GM19035 (cell line): ENCODE data around the gene KCNJ6.
"Not testable (repeated sequence)": the region's sequence is repeated elsewhere in the genome, so short reads cannot be mapped to it uniquely, and the experiment has no call there.

ENCODE experiments used
- ATAC-seq: cut with Tn5 transposase; IDR thresholded peaks from one replicate; pipeline ENCODE4 v1.9.1; 2021; ENCODE audit not compliant: unreplicated experiment

Gene KCNJ6, protein sequence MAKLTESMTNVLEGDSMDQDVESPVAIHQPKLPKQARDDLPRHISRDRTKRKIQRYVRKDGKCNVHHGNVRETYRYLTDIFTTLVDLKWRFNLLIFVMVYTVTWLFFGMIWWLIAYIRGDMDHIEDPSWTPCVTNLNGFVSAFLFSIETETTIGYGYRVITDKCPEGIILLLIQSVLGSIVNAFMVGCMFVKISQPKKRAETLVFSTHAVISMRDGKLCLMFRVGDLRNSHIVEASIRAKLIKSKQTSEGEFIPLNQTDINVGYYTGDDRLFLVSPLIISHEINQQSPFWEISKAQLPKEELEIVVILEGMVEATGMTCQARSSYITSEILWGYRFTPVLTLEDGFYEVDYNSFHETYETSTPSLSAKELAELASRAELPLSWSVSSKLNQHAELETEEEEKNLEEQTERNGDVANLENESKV

GRCh38 chr21:37916310-37917051 is at the start of gene KCNJ6:
Gene KCNJ6, minus strand, starts transcription at chr21:37916457. Its CDS starts 75,775 bp downstream, at chr21:37840682.
- ATAC-seq = no peak

- no peak for ATAC-seq
These were observed 49.0 kb upstream of the KCNJ6 start for GRCh38 chr21:37965088-37965805.

- no peak for ATAC-seq
These were observed 42.3 kb upstream of the KCNJ6 start for GRCh38 chr21:37958537-37958936.

DNA sequence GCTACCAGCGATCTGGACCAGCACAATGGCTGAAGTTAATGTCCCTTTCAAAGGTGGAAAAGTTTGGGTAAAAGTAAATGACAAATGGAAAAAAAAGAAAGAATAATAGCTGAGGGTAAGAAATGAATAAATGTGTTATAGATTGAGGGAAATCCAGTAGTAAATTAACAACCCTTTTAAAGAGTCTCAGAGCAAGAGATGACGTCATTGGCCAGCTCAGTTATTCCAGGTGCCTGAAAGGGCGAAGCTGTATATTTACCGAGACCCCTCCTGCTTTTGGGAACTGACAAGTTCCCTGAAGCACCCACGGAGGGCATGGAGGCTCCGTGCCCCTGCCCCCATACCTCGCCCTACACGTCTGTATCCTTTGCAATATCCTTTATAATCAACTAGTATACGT is 40.5 kb upstream of the KCNJ6 start:
- ATAC-seq = no peak

- no peak for ATAC-seq
These were observed 28.8 kb upstream of the KCNJ6 start for GRCh38 chr21:37945036-37945435.

- no peak for ATAC-seq
These were observed 28.2 kb upstream of the KCNJ6 start for GRCh38 chr21:37944496-37944895.

DNA sequence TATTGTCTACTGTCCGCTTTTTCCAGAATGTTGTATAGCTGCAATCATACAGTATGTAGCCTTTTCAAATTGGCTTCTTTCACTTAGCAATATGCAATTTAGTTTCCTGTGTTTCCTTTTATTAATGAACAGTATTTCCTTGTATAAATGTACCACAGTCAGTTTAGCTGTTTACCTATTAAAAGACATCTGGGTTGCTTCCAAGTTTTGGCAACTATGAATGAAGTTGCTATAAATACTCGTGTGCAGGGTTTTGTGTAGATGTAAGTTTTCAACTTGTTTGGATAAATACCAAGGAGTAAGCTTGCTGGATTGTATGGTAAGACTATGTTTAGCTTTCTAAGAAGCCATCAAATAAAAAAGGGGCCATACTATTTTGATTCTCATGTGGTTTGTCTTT is 24.4 kb upstream of the KCNJ6 start:
- ATAC-seq = no peak

DNA sequence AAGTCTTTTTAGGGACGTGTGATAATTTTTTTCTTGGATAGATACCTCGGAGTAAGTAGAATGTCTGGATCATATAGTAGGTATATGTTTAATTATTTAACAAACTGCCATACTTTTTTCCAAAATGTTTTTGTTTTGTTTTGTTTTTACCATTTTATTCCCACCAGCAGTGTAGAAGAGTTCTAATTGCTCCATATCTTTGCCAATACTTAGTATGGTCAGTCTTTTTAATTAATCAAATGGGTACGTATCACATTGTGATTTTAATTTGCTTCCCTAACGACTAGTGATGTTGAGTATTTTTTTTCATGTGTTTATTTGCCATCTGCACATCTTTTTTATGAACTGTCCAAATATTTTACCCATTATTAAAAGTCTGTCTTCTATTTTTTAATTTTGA is 23.6 kb upstream of the KCNJ6 start:
- ATAC-seq = no peak

- no peak for ATAC-seq
These were observed 23.0 kb upstream of the KCNJ6 start for GRCh38 chr21:37939251-37939650.

DNA sequence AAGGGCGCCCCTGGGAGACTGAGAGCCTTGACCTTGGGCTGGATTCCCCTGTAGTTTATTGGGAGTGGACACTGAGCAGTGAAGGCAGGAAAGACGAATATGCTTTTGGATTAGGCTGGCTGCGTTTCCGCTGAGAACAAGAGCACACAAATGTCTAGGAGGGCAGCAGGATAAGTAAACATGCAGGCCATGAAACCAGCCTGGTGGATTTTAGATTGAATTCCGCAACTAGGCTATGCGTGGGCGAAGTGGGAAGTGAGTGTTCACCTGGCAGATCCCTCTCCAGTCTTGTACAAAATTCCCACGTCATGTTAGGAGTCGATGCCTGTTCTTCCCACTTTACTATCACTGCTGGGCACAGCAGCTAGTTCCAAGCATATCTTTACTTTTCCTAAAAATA is 21.4 kb upstream of the KCNJ6 start:
- no peak for ATAC-seq

DNA sequence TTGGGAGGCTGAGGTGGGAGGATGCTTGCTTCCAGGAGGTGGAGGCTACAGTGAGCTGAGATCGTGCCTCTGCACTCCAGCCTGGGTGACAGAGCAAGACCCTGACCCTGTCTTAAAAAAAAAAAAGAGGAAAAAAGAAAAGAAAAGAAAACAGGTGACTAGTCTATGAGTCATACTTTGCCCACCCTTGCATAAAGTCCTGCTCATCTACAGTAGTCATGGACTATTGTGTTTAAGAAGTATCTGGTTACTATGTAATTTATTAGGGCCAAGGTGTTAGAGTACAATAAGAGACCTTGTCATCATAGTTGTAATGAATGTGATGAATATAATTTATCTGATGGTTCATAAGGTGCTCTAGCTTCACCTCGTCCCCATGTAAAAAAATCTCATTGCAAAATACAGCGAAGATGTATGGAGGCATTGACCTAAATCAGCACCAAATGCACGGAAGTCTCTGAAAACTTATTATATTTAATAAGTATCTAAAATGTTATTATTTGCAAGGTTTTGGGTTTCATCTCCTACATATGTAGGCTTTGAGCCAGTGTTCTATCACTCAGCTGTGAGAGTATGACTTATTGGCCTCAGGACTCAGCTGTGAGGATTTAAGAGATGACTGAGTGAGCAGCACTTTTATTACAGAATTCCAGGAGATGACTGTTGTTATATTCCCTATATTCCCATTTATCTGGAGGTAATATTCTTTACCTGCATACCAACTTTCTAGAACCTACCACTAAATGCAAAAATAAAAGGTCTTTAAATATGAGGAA is 19.9 kb upstream of the KCNJ6 start:
- ATAC-seq = no peak

GRCh38 chr21:37932936-37933335 is 16.7 kb upstream of the KCNJ6 start:
- ATAC-seq = no peak

GRCh38 chr21:37927711-37928110 is 11.5 kb upstream of the KCNJ6 start:
- no peak for ATAC-seq

DNA sequence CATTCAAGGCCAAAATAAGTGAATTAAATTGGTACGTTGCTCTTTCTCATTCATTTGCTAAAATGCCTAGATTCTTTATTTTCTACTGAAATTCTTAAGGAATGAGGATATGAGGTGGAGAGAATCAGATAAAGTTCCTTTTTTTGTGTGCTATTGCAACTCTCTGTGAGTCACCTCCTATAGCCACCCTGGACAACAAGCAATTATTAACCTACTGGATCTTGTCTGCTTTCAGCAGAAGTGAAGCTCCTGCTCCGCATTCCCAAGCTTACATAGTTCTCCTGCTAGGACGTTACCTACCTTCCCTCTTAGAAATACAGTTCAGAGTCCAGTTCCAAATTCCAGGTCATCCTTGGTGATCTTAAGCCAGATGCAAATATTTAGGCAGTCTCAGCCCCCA is 4.8 kb upstream of the KCNJ6 start:
- ATAC-seq = no peak

DNA sequence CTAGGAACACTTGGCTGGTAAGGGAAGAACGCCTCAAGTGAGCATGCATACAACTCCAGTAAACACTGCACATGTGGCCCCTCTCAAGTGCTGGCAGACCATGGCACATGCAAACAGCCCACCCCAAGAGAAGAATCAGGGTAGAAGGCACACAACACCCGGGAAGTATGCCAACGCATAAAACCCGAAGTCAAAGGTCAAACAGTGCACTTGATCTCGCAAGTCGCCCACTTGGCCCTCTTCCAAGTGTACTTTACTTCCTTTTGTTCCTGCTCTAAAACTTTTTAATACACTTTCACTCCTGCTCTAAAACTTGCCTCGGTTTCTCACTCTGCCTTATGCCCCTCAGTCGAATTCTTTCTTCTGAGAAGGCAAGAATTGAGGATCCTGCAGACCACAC is 4.0 kb upstream of the KCNJ6 start:
- not testable (repeated sequence) for ATAC-seq

DNA sequence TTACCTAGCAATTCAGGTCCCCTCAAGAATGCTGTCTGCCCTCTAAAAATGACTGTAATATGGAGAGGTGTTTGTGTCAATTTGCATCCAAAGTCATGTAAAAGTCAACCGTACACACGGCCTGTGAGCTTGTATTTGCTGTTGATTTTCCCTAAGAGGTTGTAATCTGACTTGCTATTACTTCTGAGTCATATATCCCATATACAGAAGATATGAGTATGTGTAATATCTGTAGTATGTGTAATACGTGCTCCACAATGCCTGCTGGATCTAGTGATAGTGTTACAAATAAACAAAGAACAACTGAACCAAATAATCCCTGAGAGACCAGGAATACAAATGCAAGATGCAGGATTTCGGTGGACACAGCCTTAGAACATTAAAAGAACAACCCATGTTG is 1.4 kb upstream of the KCNJ6 start:
- ATAC-seq = no peak

- no peak for ATAC-seq
These were observed 332 bp downstream of the KCNJ6 start for GRCh38 chr21:37915941-37916309.

DNA sequence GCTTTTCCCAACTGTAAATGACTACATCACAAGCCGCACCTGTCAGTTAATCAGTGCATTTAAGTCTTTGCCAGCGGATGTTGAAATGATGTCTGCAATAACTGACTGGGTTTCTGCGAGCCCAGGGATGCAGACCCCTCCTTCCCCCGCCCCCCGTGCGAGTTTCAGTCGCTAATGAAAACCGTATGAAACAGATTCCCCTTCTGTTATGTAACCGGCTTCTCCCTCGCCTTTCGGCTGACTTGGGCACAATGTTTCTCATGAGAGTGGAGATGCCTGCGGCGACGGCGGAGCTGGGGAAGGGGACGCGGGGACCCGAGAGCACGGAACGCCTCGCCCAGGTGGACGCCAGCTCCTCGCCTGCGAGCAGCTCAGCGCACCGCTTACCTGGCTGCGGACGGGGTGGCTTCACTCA is 753 bp downstream of the KCNJ6 start:
- ATAC-seq = no peak

DNA sequence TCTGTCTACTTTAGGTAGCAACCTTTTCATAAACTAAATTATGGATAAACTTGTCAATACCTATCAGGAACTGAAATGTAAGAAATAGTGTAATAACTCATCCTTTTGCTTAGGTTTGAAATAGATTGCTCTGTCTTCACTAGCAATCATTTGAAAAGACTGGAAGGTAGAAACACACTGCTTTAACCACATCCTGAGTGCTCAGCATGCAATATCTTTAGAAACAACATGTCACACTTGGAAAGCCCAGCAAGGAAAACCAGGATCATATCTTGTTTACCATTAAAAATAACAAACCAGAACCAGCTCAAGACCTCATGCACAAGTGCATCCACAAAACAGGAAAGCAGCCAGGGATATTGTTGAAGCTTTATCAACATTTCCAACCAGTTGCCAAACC is 3.6 kb downstream of the KCNJ6 start:
- ATAC-seq = no peak

GRCh38 chr21:37909936-37910335 is 6.3 kb downstream of the KCNJ6 start:
- ATAC-seq = no peak

DNA sequence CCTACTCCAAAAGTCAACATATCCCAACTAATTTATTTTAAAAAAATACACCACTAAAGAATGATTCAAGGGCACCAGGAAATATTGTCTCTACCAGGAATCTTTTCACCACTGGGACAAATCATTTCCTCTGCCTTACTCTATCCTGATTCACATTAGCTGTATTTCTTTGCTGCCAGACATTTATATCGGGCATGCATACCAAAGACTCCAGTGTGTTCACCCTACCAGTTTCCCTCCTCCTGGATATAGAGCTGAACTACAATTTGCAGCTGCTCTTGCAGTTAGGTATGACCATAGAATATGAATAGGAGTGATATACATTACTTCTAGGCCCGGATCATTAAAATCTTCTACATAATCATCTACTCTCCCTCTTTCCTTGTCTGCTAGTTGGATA is 7.6 kb downstream of the KCNJ6 start:
- no peak for ATAC-seq
